ENCODE measurements around the gene OSBPL3.

OSBPL3 gene

DNA sequence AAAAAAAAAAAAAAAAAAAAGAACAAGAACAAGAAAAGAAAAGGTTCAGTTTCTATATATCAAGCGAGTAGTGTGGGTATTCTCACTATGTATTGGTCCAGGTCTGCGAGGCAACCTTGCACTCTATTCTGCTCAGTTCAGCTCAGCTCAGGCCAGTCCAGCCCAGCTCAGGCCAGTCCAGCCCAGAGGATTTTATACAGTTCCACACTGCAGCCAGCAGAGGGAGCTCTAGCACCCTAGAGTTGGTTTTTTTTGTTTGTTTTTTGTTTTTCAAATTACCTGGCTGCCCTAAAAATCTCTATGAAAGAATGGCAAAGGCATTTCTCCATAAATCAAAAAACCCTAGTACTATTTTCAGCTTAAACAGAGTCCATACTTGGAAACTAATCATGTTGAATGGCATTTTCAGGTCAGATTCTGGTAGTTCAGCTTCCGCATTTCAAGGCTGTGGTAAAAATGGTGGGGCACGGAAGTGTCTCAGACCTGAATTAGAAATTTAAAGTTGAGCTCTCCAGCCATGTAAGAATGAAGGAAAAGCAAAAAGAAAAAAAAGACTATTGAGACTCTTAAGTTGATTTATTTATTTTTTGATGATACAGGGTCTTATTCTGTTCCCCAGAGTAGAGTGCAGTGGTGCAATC lies 167.6 kb downstream of the OSBPL3 start:
- TF ChIP-seq EP300 (IDR thresholded peaks at IDR 0.05; ENCODE audit: borderline replicate concordance) (no peak), RAD21 (IDR thresholded peaks at IDR 0.05; ENCODE audit: low read depth) (peak; percentile 72)

- TF ChIP-seq ZBTB7A (IDR thresholded peaks at IDR 0.05; ENCODE audit: low read depth): no peak
- no peak for TF ChIP-seq EP300 (IDR thresholded peaks at IDR 0.05; ENCODE audit: borderline replicate concordance)
Observed at GRCh38 chr7:24808518-24808917, 171.5 kb downstream of the OSBPL3 start.

- TF ChIP-seq EP300 (IDR thresholded peaks at IDR 0.05; ENCODE audit: borderline replicate concordance): no peak
- TF ChIP-seq MAX (IDR thresholded peaks at IDR 0.05): no peak
- no peak for TF ChIP-seq REST (IDR thresholded peaks at IDR 0.05; ENCODE audit: low read depth)
- no peak for TF ChIP-seq NFIC (IDR thresholded peaks at IDR 0.05)
Observed at GRCh38 chr7:24802300-24802699, 177.7 kb downstream of the OSBPL3 start.

- TF ChIP-seq MAX (IDR thresholded peaks at IDR 0.05): no peak
Observed at GRCh38 chr7:24801883-24802282, 178.1 kb downstream of the OSBPL3 start.

DNA sequence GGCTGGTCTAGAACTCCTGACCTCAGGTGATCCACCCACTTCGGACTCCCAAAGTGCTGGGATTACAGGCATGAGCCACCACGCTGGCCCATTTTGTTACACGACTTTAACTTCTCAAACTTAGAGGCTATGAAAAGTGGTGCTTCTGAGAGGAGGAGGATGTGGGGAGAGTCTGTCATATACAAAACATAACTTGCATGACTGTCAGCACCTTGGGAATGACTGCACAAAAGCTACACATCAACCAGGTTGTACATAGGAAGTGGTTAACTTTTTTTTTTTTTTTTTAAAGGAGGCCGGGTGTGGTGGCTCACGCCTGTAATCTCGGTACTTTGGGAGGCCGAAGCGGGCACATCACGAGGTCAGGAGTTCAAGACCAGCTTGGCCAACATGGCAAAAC lies 179.3 kb downstream of the OSBPL3 start:
- TF ChIP-seq TAF1 (IDR thresholded peaks at IDR 0.05; ENCODE audit: low read depth) (no peak), MAX (IDR thresholded peaks at IDR 0.05) (no peak), EP300 (IDR thresholded peaks at IDR 0.05; ENCODE audit: borderline replicate concordance) (no peak)

- TF ChIP-seq CREB1 (IDR thresholded peaks at IDR 0.05; ENCODE audit: low read depth) (no peak), TCF12 (IDR thresholded peaks at IDR 0.05; ENCODE audit: low read depth) (no peak), EP300 (IDR thresholded peaks at IDR 0.05; ENCODE audit: borderline replicate concordance) (no peak), EGR1 (IDR thresholded peaks at IDR 0.05) (no peak), RAD21 (IDR thresholded peaks at IDR 0.05; ENCODE audit: low read depth) (no peak), MAX (IDR thresholded peaks at IDR 0.05) (no peak), TAF1 (IDR thresholded peaks at IDR 0.05; ENCODE audit: low read depth) (no peak), YY1 (IDR thresholded peaks at IDR 0.05; ENCODE audit: low read depth) (no peak), NFIC (IDR thresholded peaks at IDR 0.05) (no peak), TEAD4 (IDR thresholded peaks at IDR 0.05) (no peak), USF1 (IDR thresholded peaks at IDR 0.05) (no peak)
Observed at GRCh38 chr7:24800073-24800472, 179.9 kb downstream of the OSBPL3 start.

DNA sequence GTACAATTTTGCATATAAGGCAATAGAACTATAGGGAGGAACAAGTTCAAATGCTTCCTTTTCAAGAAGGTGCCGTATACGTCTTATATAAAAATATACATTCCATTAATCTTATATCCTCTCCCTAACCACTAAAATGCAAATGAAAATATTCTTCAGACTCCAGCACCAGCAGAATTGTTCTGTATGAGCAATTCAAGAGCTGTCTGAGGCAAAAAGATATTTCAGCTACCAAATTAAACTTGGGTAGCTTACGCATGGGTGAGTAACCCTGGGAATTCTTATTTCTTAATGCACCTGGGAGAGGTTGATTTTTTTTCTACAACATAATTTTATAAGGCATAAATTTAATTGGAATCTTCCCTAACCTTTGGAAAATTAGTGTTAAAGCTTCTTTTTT lies 180.5 kb downstream of the OSBPL3 start:
- TF ChIP-seq FOXM1 (IDR thresholded peaks at IDR 0.05; ENCODE audit: borderline replicate concordance, low read depth) (no peak), TCF12 (IDR thresholded peaks at IDR 0.05; ENCODE audit: low read depth) (no peak), CREB1 (IDR thresholded peaks at IDR 0.05; ENCODE audit: low read depth) (no peak), EP300 (IDR thresholded peaks at IDR 0.05; ENCODE audit: borderline replicate concordance) (no peak), TAF1 (IDR thresholded peaks at IDR 0.05; ENCODE audit: low read depth) (no peak)

DNA sequence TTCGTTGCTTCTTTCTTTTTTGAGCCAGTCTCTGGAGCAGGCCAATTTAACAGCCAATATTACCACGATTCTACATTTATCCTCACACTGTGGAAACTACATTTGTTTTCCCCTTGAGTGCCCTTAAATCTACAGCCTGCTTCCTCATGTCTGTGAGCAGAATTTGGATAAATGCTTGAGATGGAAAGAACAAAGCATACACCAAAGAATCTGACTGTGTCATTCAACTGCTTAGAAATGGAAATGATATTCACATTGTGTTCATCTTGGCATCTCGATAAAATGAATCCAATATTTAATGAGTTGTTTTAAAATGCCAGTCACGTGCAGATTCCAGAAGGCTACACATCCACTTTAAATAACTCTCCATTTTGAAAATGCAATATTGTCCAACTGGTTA lies 181.7 kb downstream of the OSBPL3 start:
- TF ChIP-seq REST (IDR thresholded peaks at IDR 0.05; ENCODE audit: low read depth): no peak
- TF ChIP-seq MAX (IDR thresholded peaks at IDR 0.05): no peak
- TF ChIP-seq YY1 (IDR thresholded peaks at IDR 0.05; ENCODE audit: low read depth): no peak
- TF ChIP-seq ZBTB7A (IDR thresholded peaks at IDR 0.05; ENCODE audit: low read depth): no peak
- TF ChIP-seq CREB1 (IDR thresholded peaks at IDR 0.05; ENCODE audit: low read depth): no peak
- no peak for TF ChIP-seq TEAD4 (IDR thresholded peaks at IDR 0.05)
- TF ChIP-seq RAD21 (IDR thresholded peaks at IDR 0.05; ENCODE audit: low read depth): no peak
- no peak for TF ChIP-seq NFIC (IDR thresholded peaks at IDR 0.05)
- no peak for TF ChIP-seq EP300 (IDR thresholded peaks at IDR 0.05; ENCODE audit: borderline replicate concordance)
- no peak for TF ChIP-seq TAF1 (IDR thresholded peaks at IDR 0.05; ENCODE audit: low read depth)
